Measurements from ENCODE around the gene IRF4.

The IRF4 gene

DNA sequence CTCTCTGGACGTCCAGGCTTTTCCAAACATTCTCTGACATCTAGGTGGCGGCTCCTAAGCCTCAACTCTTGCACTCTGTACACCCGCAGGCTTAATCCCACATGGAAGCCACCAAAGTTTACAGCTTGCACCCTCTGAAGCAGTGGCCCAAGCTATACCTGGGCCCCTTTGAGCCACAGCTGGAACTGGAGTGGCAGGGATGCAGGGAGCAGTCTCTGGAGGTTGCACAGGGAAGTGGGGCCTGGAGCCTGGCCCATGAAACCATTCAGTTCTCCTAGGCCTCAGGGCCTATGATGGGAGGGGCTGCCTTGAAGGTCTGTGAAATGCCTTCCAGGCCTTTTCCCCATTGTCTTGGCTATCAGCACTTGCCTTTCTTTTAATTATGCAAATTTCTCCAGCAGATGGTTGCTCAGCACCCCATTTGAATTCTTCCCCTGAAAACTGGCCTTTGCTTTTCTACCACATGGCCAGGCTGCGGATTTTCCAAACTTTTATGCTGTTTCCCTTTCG, 64.9 kb downstream of the IRF4 start:
- no peak for DNase-seq (ENCODE audit: low read depth in 1 of 2, low spot score in 1 of 2)

DNA sequence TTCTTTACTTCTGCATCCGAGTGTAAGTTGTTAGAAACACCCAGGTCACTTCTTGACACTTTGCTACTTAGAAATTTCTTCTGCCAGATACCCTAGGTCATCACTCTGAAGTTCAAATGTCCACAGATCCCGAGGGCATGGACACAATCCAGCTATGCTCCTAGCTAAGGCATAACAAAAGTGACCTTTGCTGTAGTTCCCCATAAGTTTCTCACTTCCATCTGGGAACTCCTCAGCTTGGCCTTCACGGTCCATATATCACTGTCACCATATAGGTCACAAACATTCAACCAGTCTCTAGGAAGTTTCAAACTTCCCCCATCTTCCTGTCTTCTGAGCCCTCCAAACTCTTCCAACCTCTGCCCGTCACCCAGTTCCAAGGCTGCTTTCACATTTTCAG, 65.3 kb downstream of the IRF4 start:
- no peak for DNase-seq (ENCODE audit: low read depth in 1 of 2, low spot score in 1 of 2)
